Smooth muscle cell (in vitro differentiated cells): Measurements from ENCODE around the gene OTOS. TPM values are rescaled to one million over a fixed set of nuclear protein-coding genes. Genes with fewer than 3 reads are reported as not detected.

Source experiments
- DNase-seq: peaks from one replicate; lab custom pipeline; 2025; ENCODE audit not compliant: unreplicated experiment; lab: John Stamatoyannopoulos, UW
- H2AFZ ChIP-seq: fragments of 200-600 bp; sonication (generic); 2 replicates; pipeline ENCODE4 v1.6.0; 2016; ENCODE audit warnings: antibody characterized with exemption, low read depth, mild to moderate bottlenecking
- H3F3A ChIP-seq: fragments of 200-600 bp; sonication (generic); 2 replicates; pipeline ENCODE4 v1.6.0; 2017; ENCODE audit warnings: antibody characterized with exemption, low read depth
- H3K27ac ChIP-seq: fragments of 200-600 bp; sonication (generic); 2 replicates; pipeline ENCODE4 v1.5.1; 2016; ENCODE audit warnings: low read depth, mild to moderate bottlenecking
- H3K27me3 ChIP-seq: fragments of 200-600 bp; sonication (generic); 2 replicates; pipeline ENCODE4 v1.6.1; 2016; ENCODE audit warnings: low read depth, mild to moderate bottlenecking
- H3K36me3 ChIP-seq: fragments of 200-600 bp; sonication (generic); 2 replicates; pipeline ENCODE4 v1.5.1; 2016; ENCODE audit warnings: low read depth
- H3K4me1 ChIP-seq: fragments of 200-600 bp; sonication (generic); 2 replicates; pipeline ENCODE4 v1.5.1; 2016; ENCODE audit warnings: low read depth
- H3K4me2 ChIP-seq: fragments of 200-600 bp; sonication (generic); 2 replicates; pipeline ENCODE4 v1.6.0; 2016; ENCODE audit warnings: mild to moderate bottlenecking
- H3K4me3 ChIP-seq: fragments of 200-600 bp; sonication (generic); 2 replicates; pipeline ENCODE4 v1.5.1; 2016; ENCODE audit warnings: mild to moderate bottlenecking
- H3K79me2 ChIP-seq: fragments of 200-600 bp; sonication (generic); 2 replicates; pipeline ENCODE4 v1.6.0; 2016; ENCODE audit warnings: low read depth, mild to moderate bottlenecking
- H3K9ac ChIP-seq: fragments of 200-600 bp; sonication (generic); 2 replicates; pipeline ENCODE4 v1.6.0; 2016; ENCODE audit warnings: low read depth
- H3K9me3 ChIP-seq: fragments of 200-600 bp; sonication (generic); replicated peaks from 2 replicates; pipeline ENCODE4 v1.5.1; 2016; ENCODE audit warnings: low read depth
- H4K20me1 ChIP-seq: fragments of 200-600 bp; sonication (generic); 2 replicates; pipeline ENCODE4 v1.6.0; 2016; ENCODE audit warnings: low read depth
- CTCF ChIP-seq: fragments of 200-600 bp; sonication (generic); IDR thresholded peaks from 2 replicates; pipeline ENCODE4 v1.5.1; 2017; ENCODE audit warnings: borderline replicate concordance, mild to moderate bottlenecking, antibody characterized with exemption; ENCODE audit not compliant: insufficient read depth, poor library complexity, severe bottlenecking
- WGBS: methylation state at CpG from one replicate; pipeline ENCODE4 v1.1.7; 2016; ENCODE audit warnings: low lambda C conversion rate; 5-methylcytosine and 5-hydroxymethylcytosine counted together
- polyA plus RNA-seq: library from polyadenylated mRNA; unstranded; fragments of >200 nt; fragmentation: Nextera tagmentation; extraction: Ambion mirVana; gene quantifications from 2 replicates; pipeline ENCODE4 v1.2.1, GENCODE V29; 2016
- total RNA-seq: library from RNA; depleted of rRNA; stranded (reverse); fragments of >200 nt; gene quantifications from 2 replicates; pipeline ENCODE4 v1.2.3, GENCODE V29; 2014

The OTOS gene
- total and polyA plus RNA-seq, 2 experiments from 2014 or later, result not detected

- Histone ChIP-seq H3K4me1 (peaks cover 3% of the 10 kb centered on the region), H3K27me3 (peaks cover 4% of the 10 kb centered on the region), H2AFZ (no peak overlapping the region), H3K79me2 (no peaks in the 10 kb centered on the region), H3K4me2 (no peak overlapping the region), H4K20me1 (no peaks in the 10 kb centered on the region), H3K4me3 (no peak overlapping the region), H3K27ac (no peak overlapping the region), H3K36me3 (no peaks in the 10 kb centered on the region), H3K9ac (no peak overlapping the region), H3K9me3 (no peaks in the 10 kb centered on the region), H3F3A (no peaks in the 10 kb centered on the region)
- 91% methylated on average over 9 of the region's 9 CpGs for WGBS
- TF ChIP-seq CTCF, result no peak
- DNase-seq, result no peak
Measured at GRCh38 chr2:240167588-240167880, 27.1 kb upstream of the OTOS start.

GRCh38 chr2:240166761-240167587, 26.5 kb upstream of the OTOS start:
- 94% methylated on average over 21 of the region's 21 CpGs for WGBS
- peaks cover 3% of the 10 kb centered on the region for H3K4me1 ChIP-seq
- no peak for TF ChIP-seq CTCF
- H3K36me3 ChIP-seq, result no peaks in the 10 kb centered on the region
- H3K27ac ChIP-seq, result no peak overlapping the region
- no peaks in the 10 kb centered on the region for H3K9me3 ChIP-seq
- no peaks in the 10 kb centered on the region for H4K20me1 ChIP-seq
- H3K9ac ChIP-seq, result no peak overlapping the region
- DNase-seq, result no peak
- H3K79me2 ChIP-seq, result no peaks in the 10 kb centered on the region
- no peak overlapping the region for H2AFZ ChIP-seq
- no peak overlapping the region for H3K4me3 ChIP-seq
- H3K27me3 ChIP-seq, result peaks cover 4% of the 10 kb centered on the region
- no peaks in the 10 kb centered on the region for H3F3A ChIP-seq
- H3K4me2 ChIP-seq, result no peak overlapping the region

DNA sequence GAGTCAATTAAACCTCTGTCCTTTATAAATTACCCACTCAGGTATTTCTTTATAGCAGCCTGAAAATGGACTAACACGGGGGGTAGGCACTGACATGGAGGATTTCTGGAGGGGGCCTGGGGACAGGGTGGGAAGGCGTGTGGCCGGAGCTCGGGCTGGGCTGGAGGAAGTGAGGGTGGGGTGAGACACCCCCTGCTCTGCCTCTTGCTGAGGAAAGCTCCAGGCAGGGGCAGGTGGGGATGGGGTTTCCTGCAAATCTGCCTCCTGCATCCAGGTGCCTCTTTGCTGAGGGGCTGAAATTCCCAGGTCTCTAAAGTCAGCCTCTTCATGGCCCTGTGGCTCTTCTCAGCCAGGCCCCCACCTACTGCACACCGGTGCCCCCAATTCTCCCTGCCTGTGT, 25.7 kb upstream of the OTOS start:
- Histone ChIP-seq H3K9ac (no peak overlapping the region), H3F3A (no peaks in the 10 kb centered on the region), H3K27me3 (peaks cover 4% of the 10 kb centered on the region), H3K36me3 (no peaks in the 10 kb centered on the region), H3K27ac (no peak overlapping the region), H3K4me2 (no peak overlapping the region), H2AFZ (no peak overlapping the region), H3K9me3 (no peaks in the 10 kb centered on the region), H3K79me2 (no peaks in the 10 kb centered on the region), H3K4me1 (peaks cover 3% of the 10 kb centered on the region), H3K4me3 (no peak overlapping the region), H4K20me1 (no peaks in the 10 kb centered on the region)
- DNase-seq, result no peak
- no peak for TF ChIP-seq CTCF
- WGBS, result 90% methylated on average over 5 of the region's 5 CpGs

GRCh38 chr2:240165661-240166060, 25.2 kb upstream of the OTOS start:
- Histone ChIP-seq H3F3A (no peaks in the 10 kb centered on the region), H3K4me2 (no peak overlapping the region), H4K20me1 (no peaks in the 10 kb centered on the region), H3K79me2 (no peaks in the 10 kb centered on the region), H2AFZ (no peak overlapping the region), H3K27me3 (peaks cover 4% of the 10 kb centered on the region), H3K9me3 (no peaks in the 10 kb centered on the region), H3K4me1 (peaks cover 1% of the 10 kb centered on the region), H3K27ac (no peak overlapping the region), H3K36me3 (no peaks in the 10 kb centered on the region), H3K9ac (no peak overlapping the region), H3K4me3 (no peak overlapping the region)
- 71% methylated on average over 4 of the region's 4 CpGs for WGBS
- DNase-seq, result no peak
- no peak for TF ChIP-seq CTCF
